Lower leg skin (tissue), 4 donors: ENCODE data around the gene HOXA7. TPM values are rescaled to one million over a fixed set of nuclear protein-coding genes. Genes with fewer than 3 reads are reported as not detected.
A peak's percentile ranks its signal among the peaks of the same experiment; 100 is the strongest.

Experiments
- DNase-seq, 2 donors: peaks; one replicate each; pipeline ENCODE4 v3.0.0-alpha.2; 2019; ENCODE audit warnings: low spot score in 2 of 2
- H3K4me3 ChIP-seq: fragments of 200-600 bp; sonication (generic); 2 replicates; pipeline ENCODE4 v1.5.1; 2017; ENCODE audit warnings: mild to moderate bottlenecking, low read depth; ENCODE audit not compliant: poor library complexity, severe bottlenecking
- POLR2A ChIP-seq, 2 donors: fragments of 450-650 bp; IDR thresholded peaks; one replicate each; pipeline ENCODE4 v1.6.1; 2016 to 2017; ENCODE audit warnings: antibody characterized with exemption in 2 of 2, mild to moderate bottlenecking in 1 of 2, moderate library complexity in 1 of 2
- WGBS, 2 donors: methylation state at CpG; one replicate each; pipeline ENCODE4 v1.1.5; 2018; 5-methylcytosine and 5-hydroxymethylcytosine counted together
- intact Hi-C: fragments of 100-400 bp; cut with DNase I; formaldehyde crosslinking; loops from one replicate; pipeline ENCODE4 v1.15.0; 2023; ENCODE audit warnings: low total_unique reads
- total RNA-seq, 4 donors: library from RNA; depleted of rRNA; stranded (reverse); fragments of >200 nt; gene quantifications; one replicate each; pipeline ENCODE4 v1.1.0, GENCODE V29; 2016
- TF ChIP-seq, protein P1 (sequence below), 3 donors: fragments of 450-650 bp; IDR thresholded peaks; one replicate each; pipeline ENCODE4 v1.5.1; 2016; ENCODE audit warnings: antibody characterized with exemption in 3 of 3, mild to moderate bottlenecking in 3 of 3, moderate library complexity in 2 of 3

Gene HOXA7
- total RNA-seq, 4 donors from 2014 or later = 10.0 to 26.1 (median 18.1) TPM

DNA sequence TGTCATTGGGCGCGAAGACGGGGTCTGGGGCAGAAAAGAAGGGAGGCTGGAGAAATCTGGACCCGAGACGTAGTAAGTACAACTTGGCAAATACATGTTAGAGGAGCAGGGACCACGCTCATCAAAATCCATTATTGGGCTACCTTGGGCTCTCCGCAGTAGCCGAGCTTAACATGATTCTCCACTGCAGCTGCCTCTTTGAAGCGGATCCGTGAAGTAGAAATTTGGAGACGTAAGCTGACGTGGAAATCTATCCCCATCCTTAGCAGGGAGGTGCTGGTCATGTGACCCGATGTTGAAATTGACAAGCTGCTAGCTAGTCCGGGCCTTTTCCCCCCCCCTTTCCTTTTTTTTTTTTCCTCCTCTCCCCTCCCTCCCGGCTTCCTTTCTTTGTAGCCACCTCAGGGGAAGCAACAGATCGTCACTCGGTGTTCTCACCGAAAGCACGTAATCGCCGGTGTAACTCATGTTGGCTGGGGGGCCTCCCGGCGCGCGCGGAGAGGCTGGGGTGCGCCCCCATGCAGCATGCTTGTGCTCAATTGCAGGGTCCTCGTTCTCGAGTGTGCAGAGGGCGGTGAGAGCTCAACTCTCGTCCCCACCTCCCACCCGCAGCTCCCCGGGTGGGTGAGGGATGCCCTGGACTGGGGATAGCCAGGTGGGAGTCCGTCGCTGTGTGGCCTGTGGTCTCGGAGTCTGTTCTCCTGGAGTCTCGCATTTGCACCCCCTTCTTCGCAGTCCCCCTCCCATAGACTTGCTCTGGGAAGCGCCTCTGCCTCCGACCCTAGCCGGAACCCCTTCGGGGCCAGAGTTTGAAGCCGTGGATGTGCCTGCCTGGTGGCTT lies 28.8 kb upstream of the HOXA7 start, which contains the start of gene HOXA11:
Gene HOXA11, minus strand, starts transcription at position 220 of the 841 bp plus-strand sequence. Its CDS starts 88 bp downstream, at position 132.
- 17 to 18% methylated on average over 43 of the region's 43 CpGs for WGBS, 2 donors
- intact Hi-C loops = no loop called here
- DNase-seq = peak; percentile 83 to 89
- H3K4me3 ChIP-seq = peak within 1 kb of the TSS; percentile 41
- TF ChIP-seq POLR2A (IDR thresholded peaks at IDR 0.05) = no peak
- TF ChIP-seq, protein P1, sequence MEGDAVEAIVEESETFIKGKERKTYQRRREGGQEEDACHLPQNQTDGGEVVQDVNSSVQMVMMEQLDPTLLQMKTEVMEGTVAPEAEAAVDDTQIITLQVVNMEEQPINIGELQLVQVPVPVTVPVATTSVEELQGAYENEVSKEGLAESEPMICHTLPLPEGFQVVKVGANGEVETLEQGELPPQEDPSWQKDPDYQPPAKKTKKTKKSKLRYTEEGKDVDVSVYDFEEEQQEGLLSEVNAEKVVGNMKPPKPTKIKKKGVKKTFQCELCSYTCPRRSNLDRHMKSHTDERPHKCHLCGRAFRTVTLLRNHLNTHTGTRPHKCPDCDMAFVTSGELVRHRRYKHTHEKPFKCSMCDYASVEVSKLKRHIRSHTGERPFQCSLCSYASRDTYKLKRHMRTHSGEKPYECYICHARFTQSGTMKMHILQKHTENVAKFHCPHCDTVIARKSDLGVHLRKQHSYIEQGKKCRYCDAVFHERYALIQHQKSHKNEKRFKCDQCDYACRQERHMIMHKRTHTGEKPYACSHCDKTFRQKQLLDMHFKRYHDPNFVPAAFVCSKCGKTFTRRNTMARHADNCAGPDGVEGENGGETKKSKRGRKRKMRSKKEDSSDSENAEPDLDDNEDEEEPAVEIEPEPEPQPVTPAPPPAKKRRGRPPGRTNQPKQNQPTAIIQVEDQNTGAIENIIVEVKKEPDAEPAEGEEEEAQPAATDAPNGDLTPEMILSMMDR (IDR thresholded peaks at IDR 0.05) = no peak

GRCh38 chr7:27184337-27185012 lies 28.0 kb upstream of the HOXA7 start:
- intact Hi-C loops = no loop called here
- H3K4me3 ChIP-seq = peak overlapping the region; percentile 41
- no peak for TF ChIP-seq POLR2A (IDR thresholded peaks at IDR 0.05)
- TF ChIP-seq, protein P1 (IDR thresholded peaks at IDR 0.05) = no peak
- peak; percentile 31 to 89 for DNase-seq
- 0 to 1% methylated on average over 24 to 42 of the region's 72 CpGs for WGBS, 2 donors

GRCh38 chr7:27183682-27184336 lies 27.3 kb upstream of the HOXA7 start:
- intact Hi-C loops = no loop called here
- TF ChIP-seq POLR2A (IDR thresholded peaks at IDR 0.05) = no peak
- TF ChIP-seq, protein P1 (IDR thresholded peaks at IDR 0.05) = no peak
- peak; percentile 22 to 78 for DNase-seq
- 2% methylated on average over 30 of the region's 30 CpGs for WGBS, 2 donors
- H3K4me3 ChIP-seq = peak overlapping the region; percentile 41

DNA sequence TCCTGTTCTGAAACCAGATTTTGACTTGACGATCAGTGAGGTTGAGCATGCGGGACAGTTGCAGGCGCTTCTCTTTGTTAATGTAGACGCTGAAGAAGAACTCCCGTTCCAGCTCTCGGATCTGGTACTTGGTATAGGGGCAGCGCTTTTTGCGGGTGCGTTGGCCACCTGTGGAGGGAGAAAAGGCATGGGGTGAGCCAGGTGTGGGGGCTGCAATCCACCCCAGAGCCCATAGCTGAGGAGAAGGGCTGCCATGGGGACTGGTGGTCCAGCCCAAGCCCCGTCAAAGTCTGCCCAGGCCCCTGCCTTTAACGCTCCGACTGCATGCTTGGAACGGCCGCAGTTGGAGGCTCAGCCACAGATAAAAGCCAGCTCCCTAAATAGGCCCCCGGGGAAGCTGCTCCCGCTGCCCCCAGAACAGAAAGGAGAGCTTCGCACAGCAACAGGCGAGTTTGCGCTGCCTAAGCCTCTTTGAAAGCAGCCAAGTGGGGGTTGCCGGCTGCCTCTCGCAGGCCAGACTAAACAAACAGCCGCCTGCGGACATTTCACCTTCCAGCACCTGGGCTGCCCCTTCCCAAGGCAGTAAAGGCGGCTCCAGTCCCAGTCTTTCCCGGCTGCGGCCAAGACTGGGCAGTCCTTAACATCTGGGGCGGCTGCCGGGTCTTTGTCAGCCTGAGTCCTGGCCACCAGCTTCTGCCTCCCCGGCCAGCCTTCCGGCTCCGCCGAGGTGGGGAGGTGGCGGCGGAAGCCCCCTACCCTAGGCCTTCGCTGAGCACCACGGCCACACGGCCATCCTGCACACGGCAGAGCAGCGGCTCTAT lies 26.6 kb upstream of the HOXA7 start:
- peak in 1 of 2 donors; percentile 84 for DNase-seq
- H3K4me3 ChIP-seq = no peak overlapping the region
- TF ChIP-seq, protein P1 (IDR thresholded peaks at IDR 0.05) = no peak
- TF ChIP-seq POLR2A (IDR thresholded peaks at IDR 0.05) = no peak
- WGBS, 2 donors = 29 to 30% methylated on average over 32 to 37 of the region's 39 CpGs
- intact Hi-C loops = no loop called here

DNA sequence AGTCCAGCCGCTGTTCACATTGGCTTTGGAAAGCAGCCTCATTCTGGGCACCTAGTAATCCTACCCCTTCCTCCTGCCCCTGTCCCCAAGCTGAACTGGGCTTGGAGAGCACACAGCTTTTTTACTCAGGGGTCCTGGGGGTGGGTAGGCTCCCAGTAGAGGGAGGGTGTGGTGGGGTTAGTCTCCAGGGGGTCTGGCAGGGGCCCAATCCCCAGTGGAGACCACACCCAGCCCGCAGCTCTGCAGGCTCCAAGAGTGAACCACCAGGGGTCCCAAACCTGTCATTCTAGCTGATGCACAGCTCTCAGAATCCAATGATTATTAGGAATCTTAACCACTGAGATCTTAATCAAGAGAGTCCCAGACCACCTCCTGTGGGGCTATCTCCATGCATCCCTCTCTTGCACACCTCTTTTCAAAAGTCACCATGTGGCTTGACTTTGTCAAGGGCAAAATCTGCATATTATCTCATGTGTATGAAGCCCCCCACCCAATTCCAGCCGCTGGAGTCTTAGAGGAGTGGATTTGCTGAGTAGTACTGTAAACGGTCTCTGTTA lies 25.9 kb upstream of the HOXA7 start:
- H3K4me3 ChIP-seq = no peak overlapping the region
- peak in 1 of 2 donors; percentile 72 for DNase-seq
- intact Hi-C loops = no loop called here
- WGBS, 2 donors = 71 to 81% methylated on average over 4 of the region's 4 CpGs
- TF ChIP-seq POLR2A (IDR thresholded peaks at IDR 0.05) = no peak
- TF ChIP-seq, protein P1 (IDR thresholded peaks at IDR 0.05) = no peak
